ENCODE data around the gene PRKCQ.

PRKCQ gene

GRCh38 chr10:6522230-6522629, 57.8 kb downstream of the PRKCQ start:
- DNase-seq (ENCODE audit: low read depth, low spot score), result no peak
- POLR2A ChIA-PET, result no interaction called here
- CTCF ChIA-PET, result no interaction called here
- TF ChIP-seq, protein P1, sequence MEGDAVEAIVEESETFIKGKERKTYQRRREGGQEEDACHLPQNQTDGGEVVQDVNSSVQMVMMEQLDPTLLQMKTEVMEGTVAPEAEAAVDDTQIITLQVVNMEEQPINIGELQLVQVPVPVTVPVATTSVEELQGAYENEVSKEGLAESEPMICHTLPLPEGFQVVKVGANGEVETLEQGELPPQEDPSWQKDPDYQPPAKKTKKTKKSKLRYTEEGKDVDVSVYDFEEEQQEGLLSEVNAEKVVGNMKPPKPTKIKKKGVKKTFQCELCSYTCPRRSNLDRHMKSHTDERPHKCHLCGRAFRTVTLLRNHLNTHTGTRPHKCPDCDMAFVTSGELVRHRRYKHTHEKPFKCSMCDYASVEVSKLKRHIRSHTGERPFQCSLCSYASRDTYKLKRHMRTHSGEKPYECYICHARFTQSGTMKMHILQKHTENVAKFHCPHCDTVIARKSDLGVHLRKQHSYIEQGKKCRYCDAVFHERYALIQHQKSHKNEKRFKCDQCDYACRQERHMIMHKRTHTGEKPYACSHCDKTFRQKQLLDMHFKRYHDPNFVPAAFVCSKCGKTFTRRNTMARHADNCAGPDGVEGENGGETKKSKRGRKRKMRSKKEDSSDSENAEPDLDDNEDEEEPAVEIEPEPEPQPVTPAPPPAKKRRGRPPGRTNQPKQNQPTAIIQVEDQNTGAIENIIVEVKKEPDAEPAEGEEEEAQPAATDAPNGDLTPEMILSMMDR (IDR thresholded peaks at IDR 0.05; ENCODE audit: insufficient read depth, low read length, missing control alignments), result no peak
- H3K4me3 ChIP-seq (ENCODE audit: low read depth, low read length), result no peak overlapping the region

DNA sequence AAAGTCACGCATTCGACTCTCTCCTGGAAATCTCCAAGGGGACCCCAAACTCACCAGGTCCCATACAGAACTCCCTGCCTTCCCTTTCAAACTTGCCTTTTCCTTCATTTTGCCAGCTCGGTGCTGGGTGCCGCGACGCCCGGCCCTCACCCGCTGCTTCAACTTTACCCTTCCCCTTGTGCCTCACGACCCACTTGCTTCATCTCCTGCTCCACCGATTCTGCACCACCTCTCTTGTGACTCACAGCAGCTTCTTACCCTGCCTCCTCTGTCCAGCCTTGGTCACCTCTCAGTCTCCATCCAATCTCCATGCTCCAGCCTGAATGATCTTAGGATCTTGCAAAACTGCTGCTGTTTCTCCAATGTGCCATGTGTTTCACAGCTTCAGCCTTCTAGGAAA, 59.9 kb downstream of the PRKCQ start:
- ChIA-PET CTCF (interaction anchor here (0.5 kb wide), 1 partner anchor 61 kb away, joined by 3 read pairs; no protein-coding TSS in a partner anchor), POLR2A (no interaction called here)
- no peak overlapping the region for H3K4me3 ChIP-seq (ENCODE audit: low read depth, low read length)
- TF ChIP-seq, protein P1 (IDR thresholded peaks at IDR 0.05; ENCODE audit: insufficient read depth, low read length, missing control alignments), result no peak
- DNase-seq (ENCODE audit: low read depth, low spot score), result no peak

- TF ChIP-seq, protein P1 (IDR thresholded peaks at IDR 0.05; ENCODE audit: insufficient read depth, low read length, missing control alignments), result no peak
- DNase-seq (ENCODE audit: low read depth, low spot score), result no peak
- ChIA-PET CTCF (no interaction called here), POLR2A (no interaction called here)
- H3K4me3 ChIP-seq (ENCODE audit: low read depth, low read length), result no peak overlapping the region
Observed at GRCh38 chr10:6518791-6519429, 61.2 kb downstream of the PRKCQ start.

GRCh38 chr10:6516929-6517284, 63.2 kb downstream of the PRKCQ start:
- DNase-seq (ENCODE audit: low read depth, low spot score), result no peak
- POLR2A ChIA-PET, result no interaction called here
- no peak overlapping the region for H3K4me3 ChIP-seq (ENCODE audit: low read depth, low read length)
- CTCF ChIA-PET, result no interaction called here
- TF ChIP-seq, protein P1 (IDR thresholded peaks at IDR 0.05; ENCODE audit: insufficient read depth, low read length, missing control alignments), result no peak

- CTCF ChIA-PET, result no interaction called here
- H3K4me3 ChIP-seq (ENCODE audit: low read depth, low read length), result no peak overlapping the region
- no peak for DNase-seq (ENCODE audit: low read depth, low spot score)
- TF ChIP-seq, protein P1 (IDR thresholded peaks at IDR 0.05; ENCODE audit: insufficient read depth, low read length, missing control alignments), result no peak
- POLR2A ChIA-PET, result no interaction called here
Observed at GRCh38 chr10:6516281-6516928, 63.7 kb downstream of the PRKCQ start.

DNA sequence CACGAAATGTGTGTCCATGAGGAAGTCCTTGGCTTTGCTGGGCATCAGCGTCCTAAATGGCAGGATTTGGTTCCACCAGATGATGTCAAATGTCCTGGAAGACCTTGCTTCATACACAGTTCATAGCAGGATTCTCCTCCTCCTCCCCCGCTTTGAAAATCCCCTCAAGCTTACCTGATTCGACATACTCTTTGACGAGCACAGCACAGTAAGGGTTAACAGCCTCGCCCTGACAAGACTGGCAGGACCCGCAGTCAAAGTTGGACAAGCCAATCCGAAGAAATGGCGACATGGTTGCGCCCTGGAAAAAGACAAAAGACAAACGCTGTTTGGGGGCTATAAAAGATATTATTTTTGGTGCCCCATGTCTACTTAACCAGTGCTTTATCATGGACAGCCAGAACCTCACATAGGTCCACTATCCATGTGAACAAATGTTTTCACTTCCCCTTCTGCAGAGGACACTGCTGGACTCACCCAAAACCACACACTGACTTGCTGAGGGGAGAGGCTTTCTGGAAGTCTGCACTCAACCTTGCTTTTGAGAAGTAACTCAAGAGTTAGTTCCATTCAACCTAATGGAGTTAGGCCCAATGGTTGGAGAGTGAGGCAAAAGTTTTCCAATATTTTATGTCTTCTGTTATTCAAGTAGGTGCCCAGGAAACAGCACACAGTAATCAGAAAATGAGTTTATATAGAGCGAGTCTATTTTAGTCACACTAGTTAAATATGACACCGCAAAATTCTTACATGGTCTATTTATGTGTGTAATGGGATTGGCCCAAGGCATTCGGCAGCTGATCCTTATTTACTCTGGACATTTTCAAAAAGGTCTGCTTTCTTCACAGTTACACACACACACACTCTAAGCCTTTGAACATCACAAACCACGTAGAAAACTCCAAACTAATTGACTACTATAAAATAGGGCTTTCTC, 65.0 kb downstream of the PRKCQ start:
- H3K4me3 ChIP-seq (ENCODE audit: low read depth, low read length), result no peak overlapping the region
- TF ChIP-seq, protein P1 (IDR thresholded peaks at IDR 0.05; ENCODE audit: insufficient read depth, low read length, missing control alignments), result no peak
- CTCF ChIA-PET, result no interaction called here
- POLR2A ChIA-PET, result no interaction called here
- DNase-seq (ENCODE audit: low read depth, low spot score), result no peak
